Thymus (tissue), 11 donors: Measurements from ENCODE around the gene SLC22A1. TPM values are rescaled to one million over a fixed set of nuclear protein-coding genes. Genes with fewer than 3 reads are reported as not detected.

Experiments used
- DNase-seq, 9 donors: peaks; one replicate each; pipeline ENCODE4 v3.0.0-alpha.2; 2013; ENCODE audit warnings: low spot score in 9 of 9, low read depth in 6 of 9, missing footprints in 1 of 9
- H3K27ac ChIP-seq, 2 donors: one replicate each; pipeline ENCODE4 v1.5.1; 2013; ENCODE audit warnings: control low read depth in 1 of 2, low read depth in 1 of 2, low read length in 1 of 2, mild to moderate bottlenecking in 1 of 2, moderate library complexity in 1 of 2
- H3K27me3 ChIP-seq, 2 donors: one replicate each; pipeline ENCODE4 v1.5.1; 2013; ENCODE audit warnings: low read length in 1 of 2; ENCODE audit not compliant: control insufficient read depth in 2 of 2, insufficient read depth in 1 of 2
- H3K36me3 ChIP-seq, 2 donors: one replicate each; pipeline ENCODE4 v1.5.1; 2013; ENCODE audit warnings: low read length in 1 of 2, mild to moderate bottlenecking in 1 of 2, moderate library complexity in 1 of 2; ENCODE audit not compliant: control insufficient read depth in 2 of 2, insufficient read depth in 2 of 2
- H3K4me1 ChIP-seq, 2 donors: one replicate each; pipeline ENCODE4 v1.5.1; 2013; ENCODE audit warnings: low read length in 2 of 2; ENCODE audit not compliant: control insufficient read depth in 2 of 2, insufficient read depth in 2 of 2
- H3K4me3 ChIP-seq, 2 donors: one replicate each; pipeline ENCODE4 v1.5.1; 2013; ENCODE audit warnings: low read length in 2 of 2, control low read depth in 1 of 2, mild to moderate bottlenecking in 1 of 2
- H3K9me3 ChIP-seq, 2 donors: one replicate each; pipeline ENCODE4 v1.5.1; 2013; ENCODE audit warnings: low read length in 1 of 2, mild to moderate bottlenecking in 1 of 2; ENCODE audit not compliant: control insufficient read depth in 2 of 2, insufficient read depth in 1 of 2
- WGBS: extraction: QIAGEN DNeasy Blood & Tissue Kit; methylation state at CpG from one replicate; pipeline ENCODE4 v1.1.7; 2013; 5-methylcytosine and 5-hydroxymethylcytosine counted together
- polyA plus RNA-seq: library from polyadenylated mRNA; stranded (reverse); fragments of 200-250 nt; gene quantifications from one replicate; pipeline ENCODE4 v1.2.3, GENCODE V29; 2013
- total RNA-seq: library from RNA; stranded (reverse); fragments of 120-200 nt; gene quantifications from one replicate; pipeline ENCODE4 v1.2.4, GENCODE V29; 2013
- donor health status: healthy.

Gene SLC22A1
- total and polyA plus RNA-seq, 2 donors: 0.28 to 1.7 TPM

DNA sequence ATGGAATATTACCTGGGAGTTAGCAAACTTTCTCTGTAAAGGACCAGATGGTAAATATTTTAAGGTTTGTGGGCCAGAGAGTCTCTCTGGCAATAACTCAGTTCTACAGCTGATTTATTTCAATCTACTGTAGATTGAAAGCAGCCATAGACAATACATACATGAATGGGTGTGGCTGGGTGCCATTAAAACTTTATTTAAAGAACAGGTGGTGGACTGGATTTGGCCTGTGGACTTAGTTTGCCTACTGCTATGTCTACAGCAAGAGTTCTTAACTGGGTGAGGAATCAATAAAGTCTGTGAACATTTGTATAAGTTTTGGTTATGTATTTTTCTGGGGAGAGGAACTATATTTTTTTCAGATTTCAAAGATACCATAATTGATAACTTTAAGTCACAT is 81.9 kb downstream of the SLC22A1 start:
- H3K4me1 ChIP-seq: no peaks in the 10 kb centered on the region
- H3K36me3 ChIP-seq: no peaks in the 10 kb centered on the region
- H3K9me3 ChIP-seq: peaks cover 0 to 3% of the 10 kb centered on the region in 2 donors
- no peak overlapping the region for H3K27ac ChIP-seq
- no peak for DNase-seq
- H3K4me3 ChIP-seq: no peak overlapping the region
- H3K27me3 ChIP-seq: no peaks in the 10 kb centered on the region

DNA sequence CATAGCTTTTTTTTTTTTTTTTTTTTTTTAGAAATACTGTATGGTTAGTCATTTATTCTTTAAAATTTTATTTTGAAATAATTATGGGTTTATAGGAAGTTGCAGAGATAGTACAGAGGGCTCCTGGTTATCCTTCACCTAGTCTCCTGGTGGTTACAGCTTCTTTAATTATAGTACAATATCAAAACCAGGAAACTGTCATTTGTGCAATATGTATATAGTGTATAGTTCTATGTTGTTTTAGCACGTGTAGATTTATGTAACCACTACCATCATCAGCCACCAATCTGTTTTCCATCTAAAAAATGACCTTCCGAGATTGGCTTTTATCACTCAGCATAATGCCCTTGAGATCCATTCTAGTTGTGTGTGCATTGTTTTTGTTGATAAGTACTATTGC is 82.3 kb downstream of the SLC22A1 start:
- H3K27me3 ChIP-seq: no peaks in the 10 kb centered on the region
- no peak overlapping the region for H3K4me3 ChIP-seq
- H3K4me1 ChIP-seq: no peaks in the 10 kb centered on the region
- no peak overlapping the region for H3K27ac ChIP-seq
- no peak for DNase-seq
- peaks cover 0 to 3% of the 10 kb centered on the region in 2 donors for H3K9me3 ChIP-seq
- H3K36me3 ChIP-seq: no peaks in the 10 kb centered on the region
- 90% methylated on average over 2 of the region's 2 CpGs for WGBS

DNA sequence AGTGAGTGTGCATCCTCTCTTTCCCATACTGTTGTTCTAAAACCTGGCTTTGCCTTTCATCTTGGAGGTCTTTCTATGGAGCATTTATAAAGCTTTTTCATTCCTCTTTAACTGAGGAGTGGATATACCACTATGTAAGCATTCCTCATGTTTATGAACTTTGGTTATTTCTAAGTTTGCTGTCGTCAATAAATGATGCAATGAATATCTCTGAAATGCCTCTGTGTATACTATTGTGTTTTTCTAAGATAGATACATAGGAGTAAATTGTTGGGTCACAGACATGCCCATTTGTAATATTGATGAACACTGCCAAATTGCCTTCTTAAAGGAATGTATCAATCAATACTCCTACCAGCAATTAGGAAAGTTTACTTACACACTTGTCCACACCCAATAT is 83.1 kb downstream of the SLC22A1 start:
- Histone ChIP-seq H3K9me3 (peaks cover 0 to 3% of the 10 kb centered on the region in 2 donors), H3K27me3 (no peaks in the 10 kb centered on the region), H3K4me3 (no peak overlapping the region), H3K36me3 (no peaks in the 10 kb centered on the region), H3K27ac (no peak overlapping the region), H3K4me1 (no peaks in the 10 kb centered on the region)
- 97% methylated on average over 1 of the region's 1 CpG for WGBS
- DNase-seq: no peak

DNA sequence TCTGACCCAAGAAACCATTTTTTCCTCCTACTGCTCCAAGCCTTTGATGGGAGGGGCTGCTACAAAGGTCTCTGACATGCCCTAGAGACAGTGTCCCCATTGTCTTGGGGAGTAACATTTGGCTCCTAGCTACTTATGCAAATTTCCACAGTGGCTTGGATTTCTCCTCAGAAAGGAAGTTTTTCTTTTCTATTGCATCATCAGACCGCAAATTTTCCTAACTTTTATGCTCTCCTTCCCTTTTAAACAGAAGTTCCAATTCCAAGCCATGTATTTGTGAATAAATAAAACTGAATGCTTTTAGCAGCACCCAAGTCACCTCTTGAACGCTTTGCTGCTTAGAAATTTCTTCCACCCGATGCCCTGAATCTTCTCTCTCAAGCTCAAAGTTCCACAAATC is 86.0 kb downstream of the SLC22A1 start:
- no peak for DNase-seq
- WGBS: 92% methylated on average over 3 of the region's 3 CpGs
- Histone ChIP-seq H3K4me1 (no peaks in the 10 kb centered on the region), H3K36me3 (no peaks in the 10 kb centered on the region), H3K27ac (no peak overlapping the region), H3K27me3 (no peaks in the 10 kb centered on the region), H3K9me3 (peaks cover 0 to 3% of the 10 kb centered on the region in 2 donors), H3K4me3 (no peak overlapping the region)

Other genes with a start within 250 kb of the SLC22A1 start
- gene MAS1, start 230.8 kb upstream of the SLC22A1 start, total RNA-seq: under 0.01 TPM
- gene MAS1, start 230.8 kb upstream of the SLC22A1 start, polyA plus RNA-seq: 0.02 TPM
- gene IGF2R, start 152.7 kb upstream of the SLC22A1 start, total RNA-seq: 16.6 TPM
- 16.3 TPM for gene IGF2R, start 152.7 kb upstream of the SLC22A1 start, polyA plus RNA-seq
- gene SLC22A2, start 137.0 kb downstream of the SLC22A1 start, total RNA-seq: not detected
- 0.39 TPM for gene SLC22A2, start 137.0 kb downstream of the SLC22A1 start, polyA plus RNA-seq
- gene SLC22A3, start 226.6 kb downstream of the SLC22A1 start, total RNA-seq: 0.28 TPM
- gene SLC22A3, start 226.6 kb downstream of the SLC22A1 start, polyA plus RNA-seq: 1.4 TPM